Measurements from ENCODE around the gene SHANK3. TPM values are rescaled to one million over a fixed set of nuclear protein-coding genes. Genes with fewer than 3 reads are reported as not detected.

Gene SHANK3
- total and polyA plus RNA-seq, 2 of the 4 experiments (the other 2 are of a cell fraction), result 0.18 to 1.5 TPM

DNA sequence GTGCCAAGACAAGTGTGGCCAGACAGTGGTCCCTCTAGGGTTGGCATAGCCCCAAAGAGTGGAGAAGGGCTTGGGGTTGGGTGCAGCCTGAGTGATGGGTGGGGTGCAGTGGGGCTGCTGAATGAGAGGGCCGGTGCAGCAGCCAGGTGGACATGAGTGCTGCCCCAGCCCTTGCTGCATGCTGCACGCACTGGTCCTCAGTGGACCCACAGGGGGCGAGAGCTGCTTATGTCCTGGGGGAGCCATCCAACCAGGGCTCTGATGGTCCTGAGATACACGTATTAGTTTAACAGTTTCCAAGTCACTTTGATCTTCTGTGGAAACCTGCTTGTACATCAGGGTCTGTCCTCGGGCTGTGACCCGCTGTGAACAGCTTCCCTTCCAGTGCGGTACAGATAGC, 41.5 kb downstream of the SHANK3 start:
- BruUV-seq (replicated peaks), result no TSS peak
- Histone ChIP-seq H3K14ac (replicated peaks; ENCODE audit: low read depth, low read length) (no peak overlapping the region), H4K8ac (ENCODE audit: low read depth in 2 of 2, low read length in 2 of 2) (no peak overlapping the region), H3K4me2 (ENCODE audit: low read depth, low read length) (no peak overlapping the region), H3K9ac (ENCODE audit: low read depth, low read length) (no peak overlapping the region), H3K79me1 (ENCODE audit: low read depth in 1 of 2, low read length in 2 of 2) (no peaks in the 10 kb centered on the region), H2BK5ac (ENCODE audit: low read depth, low read length, poor library complexity, severe bottlenecking) (no peak overlapping the region), H2AK5ac (ENCODE audit: low read depth, low read length) (no peak overlapping the region), H2BK120ac (ENCODE audit: low read depth, low read length) (no peak overlapping the region), H2AFZ (replicated peaks; ENCODE audit: low read length, poor library complexity) (no peak overlapping the region), H3K4me3 (ENCODE audit: insufficient read depth, low read depth, low read length) (no peak overlapping the region), H2BK20ac (ENCODE audit: low read depth, low read length) (no peak overlapping the region), H4K5ac (ENCODE audit: low read depth, low read length) (no peak overlapping the region), H3K23ac (ENCODE audit: low read depth, low read length) (no peak overlapping the region), H3K56ac (ENCODE audit: extremely low read depth, insufficient read depth, low read length) (no peak overlapping the region), H4K20me1 (ENCODE audit: insufficient read depth, low read length) (no peaks in the 10 kb centered on the region), H2AK9ac (replicated peaks; ENCODE audit: low read depth, low read length, poor library complexity) (peak overlapping the region; percentile 50), H3K18ac (ENCODE audit: low read depth, low read length) (no peak overlapping the region), H3K4ac (ENCODE audit: low read depth, low read length) (no peak overlapping the region), H3K36me3 (ENCODE audit: control insufficient read depth, insufficient read depth, low read length) (no peaks in the 10 kb centered on the region), H3K4me1 (ENCODE audit: control insufficient read depth, insufficient read depth, low read length) (no peaks in the 10 kb centered on the region), H3K27me3 (ENCODE audit: control insufficient read depth, insufficient read depth, low read length) (peaks cover 2% of the 10 kb centered on the region; the same call in 1 of the 2 replicates), H4K91ac (ENCODE audit: insufficient read depth, low read depth, low read length) (no peak overlapping the region), H2BK15ac (ENCODE audit: low read depth, low read length) (no peak overlapping the region), H3K9me3 (ENCODE audit: control insufficient read depth, insufficient read depth, low read length) (no peaks in the 10 kb centered on the region), H3K27ac (ENCODE audit: insufficient read depth, low read length) (no peak overlapping the region), H3K9me1 (ENCODE audit: insufficient read depth, low read length) (peaks cover 8% of the 10 kb centered on the region)
- in situ Hi-C loops (cut with MboI; ENCODE audit: low sequenced_read_pairs) (no loop called here), dilution Hi-C loops (cut with HindIII; ENCODE audit: low sequenced_read_pairs, unreplicated experiment) (no loop called here), intact Hi-C loops (cut with micrococcal nuclease) (no loop called here)
- ATAC-seq (ENCODE audit: low read depth) (no peak), DNase-seq (no peak)
- POLR2A ChIA-PET (ENCODE audit: unreplicated experiment), result no interaction called here
- CTCF ChIA-PET, result no interaction called here
- TF ChIP-seq BHLHE40 (IDR thresholded peaks at IDR 0.05; ENCODE audit: low read depth, low read length) (no peak), POLR2A (IDR thresholded peaks at IDR 0.05; ENCODE audit: low read depth, low read length) (no peak), ELK1 (IDR thresholded peaks at IDR 0.05; ENCODE audit: borderline replicate concordance, low read depth, low read length) (no peak), CEBPB (IDR thresholded peaks at IDR 0.05; ENCODE audit: low read depth, low read length) (no peak), RCOR1 (IDR thresholded peaks at IDR 0.05; ENCODE audit: insufficient replicate concordance, low read length) (no peak), RAD21 (IDR thresholded peaks at IDR 0.05; ENCODE audit: low read length) (no peak), USF2 (IDR thresholded peaks at IDR 0.05; ENCODE audit: low read depth, low read length) (no peak), CHD1 (IDR thresholded peaks at IDR 0.05; ENCODE audit: low read depth, low read length) (no peak), MXI1 (IDR thresholded peaks at IDR 0.05; ENCODE audit: borderline replicate concordance, low read depth, low read length) (no peak), MAZ (IDR thresholded peaks at IDR 0.05; ENCODE audit: borderline replicate concordance, low read depth, low read length) (no peak), FOS (IDR thresholded peaks at IDR 0.05; ENCODE audit: low read depth, low read length) (no peak), RFX5 (IDR thresholded peaks at IDR 0.05; ENCODE audit: low read depth, low read length) (no peak), SMC3 (IDR thresholded peaks at IDR 0.05; ENCODE audit: low read depth, low read length) (no peak), MAFK (IDR thresholded peaks at IDR 0.05; ENCODE audit: low read depth, low read length) (no peak), NFE2L2 (IDR thresholded peaks at IDR 0.05; ENCODE audit: low read depth, low read length) (no peak)
- TF ChIP-seq, protein P1, sequence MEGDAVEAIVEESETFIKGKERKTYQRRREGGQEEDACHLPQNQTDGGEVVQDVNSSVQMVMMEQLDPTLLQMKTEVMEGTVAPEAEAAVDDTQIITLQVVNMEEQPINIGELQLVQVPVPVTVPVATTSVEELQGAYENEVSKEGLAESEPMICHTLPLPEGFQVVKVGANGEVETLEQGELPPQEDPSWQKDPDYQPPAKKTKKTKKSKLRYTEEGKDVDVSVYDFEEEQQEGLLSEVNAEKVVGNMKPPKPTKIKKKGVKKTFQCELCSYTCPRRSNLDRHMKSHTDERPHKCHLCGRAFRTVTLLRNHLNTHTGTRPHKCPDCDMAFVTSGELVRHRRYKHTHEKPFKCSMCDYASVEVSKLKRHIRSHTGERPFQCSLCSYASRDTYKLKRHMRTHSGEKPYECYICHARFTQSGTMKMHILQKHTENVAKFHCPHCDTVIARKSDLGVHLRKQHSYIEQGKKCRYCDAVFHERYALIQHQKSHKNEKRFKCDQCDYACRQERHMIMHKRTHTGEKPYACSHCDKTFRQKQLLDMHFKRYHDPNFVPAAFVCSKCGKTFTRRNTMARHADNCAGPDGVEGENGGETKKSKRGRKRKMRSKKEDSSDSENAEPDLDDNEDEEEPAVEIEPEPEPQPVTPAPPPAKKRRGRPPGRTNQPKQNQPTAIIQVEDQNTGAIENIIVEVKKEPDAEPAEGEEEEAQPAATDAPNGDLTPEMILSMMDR (conservative IDR thresholded peaks at IDR 0.05; ENCODE audit: low read depth, low read length), result no peak
- WGBS, 2 experiments (ENCODE audit: extremely low coverage in 2 of 2, insufficient read length in 1 of 2), result 96% methylated on average over 4 of the region's 7 CpGs; no CpG with 5 or more reads in 1 of the 2 experiments

Measured in IMR-90 (cell line).